IPS DF 6.9 (cell line): ENCODE measurements around the gene FILIP1.

Source experiments
- DNase-seq: peaks from one replicate; pipeline ENCODE4 v3.0.0-alpha.2; 2013; ENCODE audit warnings: low read depth, low spot score
- H3K27ac ChIP-seq: one replicate; pipeline ENCODE4 v1.5.1; 2013; ENCODE audit warnings: low read length, control low read depth
- H3K27me3 ChIP-seq: 2 replicates; pipeline ENCODE4 v1.6.1; 2013; ENCODE audit warnings: mild to moderate bottlenecking, low read length; ENCODE audit not compliant: control insufficient read depth, insufficient read depth
- H3K36me3 ChIP-seq: 2 replicates; pipeline ENCODE4 v1.6.1; 2013; ENCODE audit warnings: low read length; ENCODE audit not compliant: control insufficient read depth, insufficient read depth
- H3K4me1 ChIP-seq: 2 replicates; pipeline ENCODE4 v1.6.1; 2013; ENCODE audit warnings: low read length; ENCODE audit not compliant: control insufficient read depth, insufficient read depth
- H3K4me3 ChIP-seq: 2 replicates; pipeline ENCODE4 v1.5.1; 2013; ENCODE audit warnings: mild to moderate bottlenecking, low read length
- H3K9me3 ChIP-seq: 2 replicates; pipeline ENCODE4 v1.6.1; 2013; ENCODE audit warnings: low read length, inconsistent platforms; ENCODE audit not compliant: control insufficient read depth, insufficient read depth
- WGBS: extraction: QIAGEN DNeasy Blood & Tissue Kit; methylation state at CpG from one replicate; pipeline ENCODE4 v1.1.7; 2013; ENCODE audit warnings: mixed read lengths, missing lambda C conversion rate; ENCODE audit not compliant: insufficient read length, insufficient coverage; 5-methylcytosine and 5-hydroxymethylcytosine counted together

FILIP1 gene

GRCh38 chr6:75285283-75285639 lies 208.3 kb downstream of the FILIP1 start:
- H3K4me1 ChIP-seq = no peaks in the 10 kb centered on the region

GRCh38 chr6:75284632-75285282 lies 208.8 kb downstream of the FILIP1 start, which contains the start of gene TMEM30A:
TSS of gene TMEM30A (minus strand) at chr6:75284792. CDS start at chr6:75284638, 154 bp downstream.
- Histone ChIP-seq H3K9me3 (no peaks in the 10 kb centered on the region), H3K4me1 (no peaks in the 10 kb centered on the region), H3K4me3 (peak within 1 kb of the TSS; percentile 81; the same call in 1 of the 2 replicates), H3K27ac (no peak within 1 kb of the TSS), H3K27me3 (no peaks in the 10 kb centered on the region), H3K36me3 (no peaks in the 10 kb centered on the region)
- peak; percentile 99 for DNase-seq
- no CpG with 5 or more reads among the region's 55 CpGs for WGBS

More at GRCh38 chr6:75285283-75285639, 208.3 kb downstream of the FILIP1 start:
- no peak overlapping the region for H3K27ac ChIP-seq
- H3K27me3 ChIP-seq = no peaks in the 10 kb centered on the region
- no CpG with 5 or more reads among the region's 6 CpGs for WGBS
- H3K4me3 ChIP-seq = peak overlapping the region; percentile 81; the same call in 1 of the 2 replicates
- H3K9me3 ChIP-seq = no peaks in the 10 kb centered on the region
- no peaks in the 10 kb centered on the region for H3K36me3 ChIP-seq
- no peak for DNase-seq

- Histone ChIP-seq H3K4me1 (peaks cover 2% of the 10 kb centered on the region; the same call in 1 of the 2 replicates), H3K9me3 (no peaks in the 10 kb centered on the region), H3K27me3 (no peaks in the 10 kb centered on the region), H3K4me3 (peak overlapping the region; percentile 81; the same call in 1 of the 2 replicates), H3K27ac (no peak overlapping the region), H3K36me3 (no peaks in the 10 kb centered on the region)
- no peak for DNase-seq
- WGBS = no CpG with 5 or more reads among the region's 36 CpGs
These were observed 209.5 kb downstream of the FILIP1 start for GRCh38 chr6:75283907-75284631.

DNA sequence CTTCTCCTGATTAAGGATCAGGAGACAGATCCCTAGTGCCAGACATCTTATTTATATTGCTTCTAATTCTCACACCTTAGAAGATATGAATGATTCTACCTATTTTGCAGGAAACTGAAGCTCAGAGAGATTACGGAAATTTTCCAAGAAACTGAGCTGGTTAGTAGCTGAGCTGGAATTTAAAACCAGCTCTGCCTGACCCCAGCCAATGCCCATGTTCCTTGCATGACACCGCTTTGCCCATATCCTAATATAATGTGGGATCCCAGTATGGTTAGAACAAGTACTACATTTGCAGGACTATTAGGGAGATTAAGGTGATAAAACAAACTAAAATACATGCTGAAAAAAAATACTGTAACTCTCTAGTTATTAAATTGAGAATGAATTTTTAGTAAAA lies 210.9 kb downstream of the FILIP1 start:
- Histone ChIP-seq H3K27ac (no peak overlapping the region), H3K4me3 (peak overlapping the region; percentile 23; the same call in 1 of the 2 replicates), H3K27me3 (no peaks in the 10 kb centered on the region), H3K36me3 (no peaks in the 10 kb centered on the region), H3K9me3 (no peaks in the 10 kb centered on the region), H3K4me1 (peaks cover 2% of the 10 kb centered on the region; the same call in 1 of the 2 replicates)
- WGBS = no CpG with 5 or more reads among the region's 2 CpGs
- DNase-seq = no peak

GRCh38 chr6:75281653-75282052 lies 211.9 kb downstream of the FILIP1 start:
- Histone ChIP-seq H3K4me3 (no peak overlapping the region), H3K9me3 (no peaks in the 10 kb centered on the region), H3K27ac (no peak overlapping the region), H3K4me1 (peaks cover 2% of the 10 kb centered on the region; the same call in 1 of the 2 replicates), H3K27me3 (no peaks in the 10 kb centered on the region), H3K36me3 (no peaks in the 10 kb centered on the region)
- DNase-seq = no peak

- Histone ChIP-seq H3K4me1 (peaks cover 6% of the 10 kb centered on the region; the same call in 1 of the 2 replicates), H3K9me3 (no peaks in the 10 kb centered on the region), H3K36me3 (no peaks in the 10 kb centered on the region), H3K4me3 (no peak overlapping the region), H3K27ac (no peak overlapping the region), H3K27me3 (no peaks in the 10 kb centered on the region)
- WGBS = 100% methylated on average over 1 of the region's 4 CpGs
- DNase-seq = no peak
These were observed 213.3 kb downstream of the FILIP1 start for GRCh38 chr6:75280131-75280855.

- WGBS = no CpG with 5 or more reads among the region's 2 CpGs
- peaks cover 6% of the 10 kb centered on the region; the same call in 1 of the 2 replicates for H3K4me1 ChIP-seq
- no peak overlapping the region for H3K27ac ChIP-seq
- no peaks in the 10 kb centered on the region for H3K27me3 ChIP-seq
- no peaks in the 10 kb centered on the region for H3K9me3 ChIP-seq
- no peak overlapping the region for H3K4me3 ChIP-seq
- no peak for DNase-seq
- no peaks in the 10 kb centered on the region for H3K36me3 ChIP-seq
These were observed 214.2 kb downstream of the FILIP1 start for GRCh38 chr6:75279418-75279817.

GRCh38 chr6:75278474-75279077 lies 215.0 kb downstream of the FILIP1 start:
- no peak for DNase-seq
- H3K36me3 ChIP-seq = no peaks in the 10 kb centered on the region
- H3K27me3 ChIP-seq = no peaks in the 10 kb centered on the region
- no peak overlapping the region for H3K4me3 ChIP-seq
- WGBS = 100% methylated on average over 1 of the region's 4 CpGs
- no peak overlapping the region for H3K27ac ChIP-seq
- H3K9me3 ChIP-seq = no peaks in the 10 kb centered on the region
- H3K4me1 ChIP-seq = peaks cover 6% of the 10 kb centered on the region; the same call in 1 of the 2 replicates

DNA sequence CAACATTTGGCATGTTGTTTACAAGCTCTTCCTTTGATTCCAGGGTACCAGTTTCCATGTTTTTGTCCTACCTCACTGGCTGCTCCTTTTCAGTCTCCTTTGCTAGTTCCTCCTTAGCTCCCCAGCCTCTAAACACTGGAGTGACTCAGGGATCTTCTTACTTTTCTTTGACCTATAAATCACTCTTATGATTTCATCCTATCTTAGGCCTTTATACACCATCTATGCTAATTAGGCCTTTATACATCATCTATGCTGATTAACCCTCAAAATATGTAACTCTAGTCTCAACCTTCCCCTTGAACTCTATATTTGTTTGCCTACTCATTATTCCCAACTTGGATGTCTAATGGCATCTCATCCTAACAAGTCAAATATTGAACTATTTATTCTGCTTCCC lies 218.5 kb downstream of the FILIP1 start:
- H3K36me3 ChIP-seq = no peaks in the 10 kb centered on the region
- no peak overlapping the region for H3K4me3 ChIP-seq
- H3K9me3 ChIP-seq = no peaks in the 10 kb centered on the region
- H3K27ac ChIP-seq = no peak overlapping the region
- H3K4me1 ChIP-seq = peaks cover 8% of the 10 kb centered on the region; the same call in 1 of the 2 replicates
- no peaks in the 10 kb centered on the region for H3K27me3 ChIP-seq
- no peak for DNase-seq

- WGBS = no CpG with 5 or more reads among the region's 4 CpGs
- no peak for DNase-seq
- Histone ChIP-seq H3K27me3 (no peaks in the 10 kb centered on the region), H3K4me1 (peaks cover 8% of the 10 kb centered on the region; the same call in 1 of the 2 replicates), H3K27ac (no peak overlapping the region), H3K4me3 (no peak overlapping the region), H3K36me3 (no peaks in the 10 kb centered on the region), H3K9me3 (no peaks in the 10 kb centered on the region)
These were observed 220.6 kb downstream of the FILIP1 start for GRCh38 chr6:75273009-75273408.
